Measurements from ENCODE around the gene SLC9A5. TPM values are rescaled to one million over a fixed set of nuclear protein-coding genes. Genes with fewer than 3 reads are reported as not detected.

Gene SLC9A5
- polyA plus RNA-seq, 4 donors = 2.3 to 5.9 (median 4.5) TPM

- no peak for DNase-seq (ENCODE audit: low read depth in 4 of 4, low spot score in 2 of 4)
Measured at GRCh38 chr16:67237396-67238277, 11.1 kb upstream of the SLC9A5 start.

GRCh38 chr16:67238278-67238575 is 10.6 kb upstream of the SLC9A5 start:
- no peak for DNase-seq (ENCODE audit: low read depth in 4 of 4, low spot score in 2 of 4)

GRCh38 chr16:67238806-67239470 is 9.8 kb upstream of the SLC9A5 start:
- no peak for DNase-seq (ENCODE audit: low read depth in 4 of 4, low spot score in 2 of 4)

GRCh38 chr16:67240506-67240905 is 8.3 kb upstream of the SLC9A5 start:
- DNase-seq (ENCODE audit: low read depth in 4 of 4, low spot score in 2 of 4) = no peak

- DNase-seq (ENCODE audit: low read depth in 4 of 4, low spot score in 2 of 4) = no peak
Measured at GRCh38 chr16:67241008-67241900, 7.5 kb upstream of the SLC9A5 start.

GRCh38 chr16:67242138-67242730 is 6.5 kb upstream of the SLC9A5 start:
- DNase-seq (ENCODE audit: low read depth in 4 of 4, low spot score in 2 of 4) = no peak

GRCh38 chr16:67243481-67243880 is 5.3 kb upstream of the SLC9A5 start:
- no peak for DNase-seq (ENCODE audit: low read depth in 4 of 4, low spot score in 2 of 4)

GRCh38 chr16:67244387-67245185 is 4.2 kb upstream of the SLC9A5 start:
- DNase-seq (ENCODE audit: low read depth in 4 of 4, low spot score in 2 of 4) = no peak

- no peak for DNase-seq (ENCODE audit: low read depth in 4 of 4, low spot score in 2 of 4)
Measured at GRCh38 chr16:67245186-67245585, 3.6 kb upstream of the SLC9A5 start.

GRCh38 chr16:67245674-67246080 is 3.1 kb upstream of the SLC9A5 start:
- no peak for DNase-seq (ENCODE audit: low read depth in 4 of 4, low spot score in 2 of 4)

- DNase-seq (ENCODE audit: low read depth in 4 of 4, low spot score in 2 of 4) = peak in 3 of 4 donors; percentile 62 to 74 (median 74)
Measured at GRCh38 chr16:67246081-67246755, 2.6 kb upstream of the SLC9A5 start.

GRCh38 chr16:67246756-67247191 is 2.0 kb upstream of the SLC9A5 start:
- peak in 1 of 4 donors; percentile 28 for DNase-seq (ENCODE audit: low read depth in 4 of 4, low spot score in 2 of 4)

GRCh38 chr16:67247192-67248072 is 1.3 kb upstream of the SLC9A5 start, which contains the start of gene FHOD1:
FHOD1 (minus strand) TSS chr16:67247481; CDS start chr16:67247410, 71 bp downstream.
- peak in 3 of 4 donors; percentile 76 to 89 (median 86) for DNase-seq (ENCODE audit: low read depth in 4 of 4, low spot score in 2 of 4)

- no peak for DNase-seq (ENCODE audit: low read depth in 4 of 4, low spot score in 2 of 4)
Measured at GRCh38 chr16:67248073-67248400, 742 bp upstream of the SLC9A5 start.

GRCh38 chr16:67249178-67250044 is 632 bp downstream of the SLC9A5 start:
- no peak for DNase-seq (ENCODE audit: low read depth in 4 of 4, low spot score in 2 of 4)

GRCh38 chr16:67250045-67250327 is 1.2 kb downstream of the SLC9A5 start:
- DNase-seq (ENCODE audit: low read depth in 4 of 4, low spot score in 2 of 4) = no peak
